ENCODE data around the gene HSF2BP.

The HSF2BP gene

DNA sequence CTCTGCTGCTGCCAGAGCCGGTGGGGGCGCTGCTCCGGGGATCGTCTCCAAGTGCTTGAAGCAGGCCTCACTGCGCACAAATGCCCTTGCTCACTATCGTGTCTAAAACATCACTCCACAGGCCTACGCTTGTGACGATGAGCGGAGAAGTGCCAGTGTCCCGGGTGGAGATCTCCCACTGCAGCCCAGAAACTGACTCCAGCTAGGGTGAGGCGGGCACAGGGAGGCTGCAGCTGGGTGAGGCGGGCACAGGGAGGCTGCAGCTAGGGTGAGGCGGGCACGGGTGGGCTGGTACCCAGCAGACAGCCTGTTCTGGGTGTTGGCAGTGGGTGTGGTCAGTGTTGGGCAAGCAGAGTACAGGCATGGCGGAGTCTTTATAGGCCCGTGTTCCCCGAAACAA lies 36.9 kb upstream of the HSF2BP start:
- no peaks in the 10 kb centered on the region for H3K9me3 ChIP-seq (ENCODE audit: insufficient read depth, low read depth, low read length)
- H3K4me1 ChIP-seq (ENCODE audit: insufficient read depth, low read length), result no peaks in the 10 kb centered on the region
- H3K9ac ChIP-seq (ENCODE audit: low read depth, low read length), result no peak overlapping the region
- H3K36me3 ChIP-seq (ENCODE audit: insufficient read depth, low read length), result peaks cover 53% of the 10 kb centered on the region
- no peak overlapping the region for H3K27ac ChIP-seq (ENCODE audit: low read depth, low read length)
- H3K4me3 ChIP-seq (ENCODE audit: low read length), result no peak overlapping the region
- no peaks in the 10 kb centered on the region for H3K27me3 ChIP-seq (ENCODE audit: insufficient read depth, low read length)
- 97% methylated on average over 17 of the region's 17 CpGs for WGBS

DNA sequence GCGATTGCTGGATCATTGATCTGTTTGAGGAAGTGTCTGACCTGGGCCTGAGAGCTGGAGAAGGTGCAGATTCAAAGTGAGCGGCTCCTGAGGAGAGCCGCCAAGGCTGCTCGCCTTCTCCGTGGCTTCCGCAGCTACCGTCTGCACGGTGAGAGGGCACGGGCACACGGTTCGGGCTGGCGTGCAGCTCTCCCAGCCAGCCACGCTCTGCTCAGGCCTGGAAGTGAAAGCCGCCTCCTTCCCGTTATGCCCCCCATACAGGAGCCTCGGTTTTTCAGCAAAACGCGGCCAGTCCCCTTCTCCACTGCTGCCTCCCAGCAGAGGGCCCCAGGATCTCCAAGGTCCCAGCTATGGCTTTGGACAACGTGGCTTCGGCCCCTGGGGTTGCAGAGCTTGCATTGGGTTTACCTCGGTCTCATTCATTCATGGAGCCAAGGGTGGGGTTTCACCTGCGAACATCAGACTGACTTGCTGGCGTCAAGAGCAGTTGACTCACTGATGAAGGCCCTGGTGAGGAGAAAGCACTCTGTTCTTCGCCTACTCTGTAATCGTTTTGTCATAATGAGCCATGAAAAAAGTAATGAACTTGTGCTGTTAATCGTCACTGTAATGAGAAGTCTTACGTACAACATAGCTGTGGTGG lies 35.3 kb upstream of the HSF2BP start:
- no peaks in the 10 kb centered on the region for H3K9me3 ChIP-seq (ENCODE audit: insufficient read depth, low read depth, low read length)
- WGBS, result 94% methylated on average over 27 of the region's 27 CpGs
- no peak overlapping the region for H3K27ac ChIP-seq (ENCODE audit: low read depth, low read length)
- no peaks in the 10 kb centered on the region for H3K4me1 ChIP-seq (ENCODE audit: insufficient read depth, low read length)
- no peak overlapping the region for H3K4me3 ChIP-seq (ENCODE audit: low read length)
- no peaks in the 10 kb centered on the region for H3K27me3 ChIP-seq (ENCODE audit: insufficient read depth, low read length)
- peaks cover 70% of the 10 kb centered on the region for H3K36me3 ChIP-seq (ENCODE audit: insufficient read depth, low read length)
- no peak overlapping the region for H3K9ac ChIP-seq (ENCODE audit: low read depth, low read length)

DNA sequence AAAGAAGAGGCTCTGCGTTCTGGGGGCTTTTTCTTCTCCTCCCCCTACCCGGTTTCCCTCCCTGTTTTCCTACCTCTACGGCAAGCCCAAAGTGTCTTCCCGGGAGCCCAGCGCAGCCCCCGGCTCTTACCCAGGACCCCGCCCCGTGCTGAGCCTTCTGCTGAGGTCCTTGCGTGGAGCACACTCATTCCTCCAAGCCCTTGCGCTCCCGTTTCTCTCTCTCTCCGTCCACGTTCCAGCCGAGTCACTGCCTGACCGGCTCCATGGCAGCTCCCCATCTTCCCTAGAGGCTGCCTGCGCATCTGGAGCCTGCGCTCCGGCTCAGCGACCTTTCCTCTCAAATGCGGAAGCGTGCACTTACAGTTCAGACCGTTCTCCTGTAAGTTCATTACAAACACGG lies 34.7 kb upstream of the HSF2BP start:
- WGBS, result 95% methylated on average over 23 of the region's 23 CpGs
- peaks cover 76% of the 10 kb centered on the region for H3K36me3 ChIP-seq (ENCODE audit: insufficient read depth, low read length)

DNA sequence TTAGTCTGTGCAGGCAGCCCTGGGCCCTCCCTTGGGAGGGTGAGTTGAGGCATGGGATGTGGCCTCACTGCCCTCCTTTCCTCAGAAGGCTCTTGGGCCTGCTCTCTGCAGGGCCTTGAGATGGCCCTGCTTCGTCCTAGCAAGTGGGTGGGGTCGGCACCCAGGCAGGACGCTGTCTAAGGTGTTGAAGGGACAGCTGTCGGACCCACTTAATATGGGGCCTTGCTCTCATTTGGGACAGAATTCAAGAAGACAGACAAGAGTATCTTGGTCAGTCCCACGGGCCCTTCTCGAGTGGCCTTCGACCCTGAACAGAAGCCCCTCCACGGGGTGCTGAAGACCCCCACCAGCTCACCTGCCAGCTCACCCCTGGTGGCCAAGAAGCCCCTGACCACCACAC lies 33.7 kb upstream of the HSF2BP start:
- peaks cover 86% of the 10 kb centered on the region for H3K36me3 ChIP-seq (ENCODE audit: insufficient read depth, low read length)
- H3K4me3 ChIP-seq (ENCODE audit: low read length), result no peak overlapping the region
- H3K9ac ChIP-seq (ENCODE audit: low read depth, low read length), result no peak overlapping the region
- no peaks in the 10 kb centered on the region for H3K9me3 ChIP-seq (ENCODE audit: insufficient read depth, low read depth, low read length)
- WGBS, result 93% methylated on average over 8 of the region's 8 CpGs
- no peak overlapping the region for H3K27ac ChIP-seq (ENCODE audit: low read depth, low read length)
- no peaks in the 10 kb centered on the region for H3K27me3 ChIP-seq (ENCODE audit: insufficient read depth, low read length)
- H3K4me1 ChIP-seq (ENCODE audit: insufficient read depth, low read length), result no peaks in the 10 kb centered on the region

More for the DNA sequence above, 34.7 kb upstream of the HSF2BP start:
- Histone ChIP-seq H3K4me1 (ENCODE audit: insufficient read depth, low read length) (no peaks in the 10 kb centered on the region), H3K4me3 (ENCODE audit: low read length) (no peak overlapping the region), H3K9ac (ENCODE audit: low read depth, low read length) (no peak overlapping the region), H3K27ac (ENCODE audit: low read depth, low read length) (no peak overlapping the region), H3K27me3 (ENCODE audit: insufficient read depth, low read length) (no peaks in the 10 kb centered on the region), H3K9me3 (ENCODE audit: insufficient read depth, low read depth, low read length) (no peaks in the 10 kb centered on the region)

DNA sequence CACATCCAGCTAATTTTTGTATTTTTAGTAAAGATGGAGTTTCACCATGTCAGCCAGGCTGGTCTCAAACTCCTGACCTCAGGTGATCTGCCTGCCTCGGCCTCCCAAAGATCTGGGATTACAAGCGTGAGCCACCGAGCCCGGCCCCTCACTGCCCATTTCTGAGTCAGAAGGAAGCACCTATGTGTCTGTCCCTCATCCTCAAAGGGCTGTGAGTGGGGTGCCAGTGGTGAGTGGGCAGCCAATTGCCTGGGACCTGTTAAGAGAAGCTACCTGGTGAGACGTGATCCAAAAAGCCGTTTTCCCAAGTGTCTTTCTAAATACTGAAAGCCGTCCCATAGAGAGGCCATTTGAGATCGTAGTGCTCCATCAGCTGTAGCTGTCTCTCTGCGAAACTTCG lies 32.5 kb upstream of the HSF2BP start:
- Histone ChIP-seq H3K4me3 (ENCODE audit: low read length) (no peak overlapping the region), H3K36me3 (ENCODE audit: insufficient read depth, low read length) (peaks cover 95% of the 10 kb centered on the region), H3K9me3 (ENCODE audit: insufficient read depth, low read depth, low read length) (no peaks in the 10 kb centered on the region), H3K27ac (ENCODE audit: low read depth, low read length) (no peak overlapping the region), H3K27me3 (ENCODE audit: insufficient read depth, low read length) (no peaks in the 10 kb centered on the region), H3K4me1 (ENCODE audit: insufficient read depth, low read length) (no peaks in the 10 kb centered on the region), H3K9ac (ENCODE audit: low read depth, low read length) (no peak overlapping the region)
- WGBS, result 96% methylated on average over 10 of the region's 10 CpGs

DNA sequence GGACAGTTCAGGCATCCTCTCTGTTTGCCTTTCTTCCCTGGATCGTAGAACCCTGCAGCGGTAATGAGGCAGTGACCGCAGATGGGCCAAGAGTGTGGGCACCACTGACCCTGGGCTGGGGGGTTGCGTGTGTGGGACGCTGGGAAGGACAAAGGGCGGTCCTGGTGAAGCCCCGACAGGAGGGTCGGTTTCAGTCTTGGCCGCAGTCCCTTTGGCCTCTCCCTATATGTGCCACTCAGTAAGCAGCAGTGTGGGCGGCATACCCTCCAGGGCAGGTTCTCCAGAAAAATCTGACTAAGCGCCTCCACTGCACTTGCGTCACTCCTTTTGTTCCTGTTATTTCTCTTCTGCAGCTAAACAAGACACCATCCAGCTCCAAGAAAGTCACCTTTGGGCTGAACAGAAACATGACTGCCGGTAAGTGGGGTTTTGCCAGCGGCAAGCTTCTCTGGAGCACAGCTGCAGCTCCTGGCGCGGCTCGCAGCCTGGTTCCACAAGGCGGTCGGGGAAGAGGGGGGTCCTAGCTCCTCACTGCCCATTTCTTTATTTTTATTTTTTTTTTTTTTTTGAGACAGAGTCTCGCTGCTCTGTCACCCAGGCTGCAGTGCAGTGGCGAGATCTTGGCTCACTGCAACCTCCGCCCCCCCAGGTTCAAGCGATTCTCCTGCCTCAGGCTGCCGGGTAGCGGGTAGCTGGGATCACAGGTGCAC lies 32.0 kb upstream of the HSF2BP start:
- Histone ChIP-seq H3K9me3 (ENCODE audit: insufficient read depth, low read depth, low read length) (no peaks in the 10 kb centered on the region), H3K4me1 (ENCODE audit: insufficient read depth, low read length) (no peaks in the 10 kb centered on the region), H3K4me3 (ENCODE audit: low read length) (no peak overlapping the region), H3K27me3 (ENCODE audit: insufficient read depth, low read length) (no peaks in the 10 kb centered on the region), H3K27ac (ENCODE audit: low read depth, low read length) (no peak overlapping the region), H3K9ac (ENCODE audit: low read depth, low read length) (no peak overlapping the region), H3K36me3 (ENCODE audit: insufficient read depth, low read length) (peaks cover 99% of the 10 kb centered on the region)
- 96% methylated on average over 25 of the region's 25 CpGs for WGBS

DNA sequence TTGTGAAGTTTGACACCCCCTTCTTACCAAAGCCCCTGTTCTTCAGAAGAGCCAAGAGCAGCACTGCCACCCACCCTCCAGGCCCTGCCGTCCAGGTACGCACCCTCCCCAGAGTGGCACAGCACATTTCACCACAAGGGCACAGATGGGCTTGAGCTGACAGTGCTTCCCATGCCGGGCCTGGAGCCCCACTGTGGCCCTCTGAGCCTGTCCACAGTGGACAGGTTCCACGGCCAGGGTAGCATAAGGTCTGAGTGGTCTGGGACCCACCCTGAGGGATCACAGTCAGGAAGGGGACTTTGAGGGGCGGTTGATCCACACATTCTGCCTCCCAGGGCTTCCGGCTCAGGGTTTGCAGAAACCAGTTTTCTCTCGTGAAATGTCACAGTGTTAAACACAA lies 31.1 kb upstream of the HSF2BP start:
- Histone ChIP-seq H3K27me3 (ENCODE audit: insufficient read depth, low read length) (no peaks in the 10 kb centered on the region), H3K4me1 (ENCODE audit: insufficient read depth, low read length) (no peaks in the 10 kb centered on the region), H3K27ac (ENCODE audit: low read depth, low read length) (no peak overlapping the region), H3K9me3 (ENCODE audit: insufficient read depth, low read depth, low read length) (no peaks in the 10 kb centered on the region), H3K36me3 (ENCODE audit: insufficient read depth, low read length) (peaks cover 99% of the 10 kb centered on the region), H3K9ac (ENCODE audit: low read depth, low read length) (no peak overlapping the region), H3K4me3 (ENCODE audit: low read length) (no peak overlapping the region)
- 96% methylated on average over 7 of the region's 7 CpGs for WGBS

DNA sequence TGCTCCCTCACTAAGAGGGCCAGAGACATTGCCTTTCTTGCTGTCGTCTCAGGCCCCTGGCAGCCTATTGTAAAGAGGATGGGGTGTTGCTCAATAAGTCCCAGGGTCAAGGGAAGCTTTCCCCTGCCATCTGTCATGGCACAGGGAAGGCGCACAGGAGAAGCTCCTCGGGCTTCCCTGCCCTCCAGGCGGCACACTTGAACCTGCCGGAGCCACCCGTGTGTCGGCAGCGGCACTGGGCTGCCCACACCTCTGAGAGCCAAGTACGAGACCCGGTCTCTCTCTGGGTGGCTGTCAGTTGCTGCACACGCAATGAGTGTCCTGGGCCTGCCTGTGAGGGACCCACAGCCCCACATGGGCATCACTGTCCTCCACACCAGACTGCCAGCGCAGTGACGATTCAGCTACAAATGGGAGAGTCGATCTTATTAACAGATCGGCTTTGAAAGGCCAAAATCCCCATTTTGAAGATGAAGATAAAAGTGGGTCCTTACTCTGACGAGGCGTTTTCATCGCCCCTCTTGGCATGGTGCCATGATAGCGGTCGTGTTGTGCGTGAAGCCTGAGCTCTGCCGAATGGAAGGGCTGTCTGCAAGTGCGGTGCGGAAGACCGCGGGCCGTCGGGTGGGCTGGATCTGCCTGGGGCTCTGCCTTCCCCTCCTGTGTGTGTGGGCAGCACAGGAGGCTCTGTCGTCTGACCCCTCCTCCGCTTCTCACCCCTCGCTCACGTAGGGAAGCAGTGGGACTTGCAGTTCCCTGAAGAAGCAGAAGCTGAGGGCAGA lies 30.5 kb upstream of the HSF2BP start:
- H3K9me3 ChIP-seq (ENCODE audit: insufficient read depth, low read depth, low read length), result no peaks in the 10 kb centered on the region
- H3K9ac ChIP-seq (ENCODE audit: low read depth, low read length), result no peak overlapping the region
- H3K27me3 ChIP-seq (ENCODE audit: insufficient read depth, low read length), result no peaks in the 10 kb centered on the region
- H3K4me3 ChIP-seq (ENCODE audit: low read length), result no peak overlapping the region
- H3K27ac ChIP-seq (ENCODE audit: low read depth, low read length), result no peak overlapping the region
- peaks cover 99% of the 10 kb centered on the region for H3K36me3 ChIP-seq (ENCODE audit: insufficient read depth, low read length)
- no peaks in the 10 kb centered on the region for H3K4me1 ChIP-seq (ENCODE audit: insufficient read depth, low read length)
- 95% methylated on average over 32 of the region's 32 CpGs for WGBS

DNA sequence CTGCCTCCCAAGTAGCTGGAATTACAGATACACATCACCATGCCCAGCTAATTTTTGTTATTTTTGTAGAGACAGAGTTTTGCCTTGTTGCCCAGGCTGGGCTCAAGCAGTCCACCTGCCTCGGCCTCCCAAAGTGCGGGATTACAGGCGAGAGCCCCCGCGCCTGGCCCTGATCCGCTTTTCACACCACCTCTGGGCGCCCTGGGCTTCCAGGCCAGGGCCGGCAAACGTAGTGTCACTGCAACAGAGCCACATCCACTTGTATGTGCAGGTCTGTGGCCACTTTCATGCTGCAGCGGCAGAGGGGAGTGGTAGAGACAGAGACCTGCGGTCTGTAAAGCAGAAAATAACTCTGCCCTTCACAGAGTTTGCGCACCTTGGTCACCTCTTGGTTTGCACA lies 29.6 kb upstream of the HSF2BP start:
- no peak overlapping the region for H3K4me3 ChIP-seq (ENCODE audit: low read length)
- H3K9me3 ChIP-seq (ENCODE audit: insufficient read depth, low read depth, low read length), result no peaks in the 10 kb centered on the region
- H3K36me3 ChIP-seq (ENCODE audit: insufficient read depth, low read length), result peaks cover 97% of the 10 kb centered on the region
- no peaks in the 10 kb centered on the region for H3K27me3 ChIP-seq (ENCODE audit: insufficient read depth, low read length)
- 96% methylated on average over 12 of the region's 12 CpGs for WGBS
- no peak overlapping the region for H3K27ac ChIP-seq (ENCODE audit: low read depth, low read length)
- no peaks in the 10 kb centered on the region for H3K4me1 ChIP-seq (ENCODE audit: insufficient read depth, low read length)
- no peak overlapping the region for H3K9ac ChIP-seq (ENCODE audit: low read depth, low read length)

DNA sequence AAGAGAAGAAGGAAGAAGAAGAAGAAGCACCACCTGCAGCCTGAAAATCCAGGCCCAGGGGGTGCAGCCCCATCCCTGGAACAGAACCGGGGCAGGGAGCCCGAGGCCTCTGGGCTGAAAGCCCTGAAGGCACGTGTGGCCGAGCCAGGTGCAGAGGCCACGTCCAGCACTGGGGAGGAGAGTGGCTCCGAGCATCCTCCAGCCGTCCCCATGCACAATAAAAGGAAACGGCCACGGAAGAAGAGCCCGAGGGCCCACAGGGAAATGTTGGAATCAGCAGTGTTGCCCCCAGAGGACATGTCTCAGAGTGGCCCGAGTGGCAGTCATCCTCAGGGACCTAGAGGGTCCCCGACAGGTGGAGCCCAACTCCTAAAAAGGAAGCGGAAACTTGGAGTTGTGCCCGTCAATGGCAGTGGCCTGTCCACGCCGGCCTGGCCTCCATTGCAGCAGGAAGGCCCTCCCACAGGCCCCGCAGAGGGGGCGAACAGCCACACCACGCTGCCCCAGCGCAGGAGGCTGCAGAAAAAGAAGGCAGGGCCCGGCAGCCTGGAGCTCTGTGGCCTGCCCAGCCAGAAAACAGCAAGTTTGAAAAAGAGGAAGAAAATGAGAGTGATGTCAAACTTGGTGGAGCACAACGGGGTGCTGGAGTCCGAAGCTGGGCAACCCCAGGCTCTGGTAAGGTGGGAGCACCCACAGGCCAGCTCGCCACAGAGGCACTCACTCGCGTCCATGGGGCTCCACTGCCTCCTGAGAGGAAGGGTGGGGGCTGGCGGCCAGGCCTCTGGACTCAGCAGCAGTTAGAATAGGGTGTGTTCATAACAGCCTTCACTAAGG lies 28.5 kb upstream of the HSF2BP start:
- Histone ChIP-seq H3K27ac (ENCODE audit: low read depth, low read length) (no peak overlapping the region), H3K9ac (ENCODE audit: low read depth, low read length) (no peak overlapping the region), H3K27me3 (ENCODE audit: insufficient read depth, low read length) (no peaks in the 10 kb centered on the region), H3K36me3 (ENCODE audit: insufficient read depth, low read length) (peaks cover 93% of the 10 kb centered on the region), H3K4me1 (ENCODE audit: insufficient read depth, low read length) (no peaks in the 10 kb centered on the region), H3K9me3 (ENCODE audit: insufficient read depth, low read depth, low read length) (no peaks in the 10 kb centered on the region), H3K4me3 (ENCODE audit: low read length) (no peak overlapping the region)
- WGBS, result 95% methylated on average over 27 of the region's 27 CpGs

Data from HUES64 (cell line).